HepG2 (cell line): ENCODE data around the gene NAB1. TPM values are rescaled to one million over a fixed set of nuclear protein-coding genes. Genes with fewer than 3 reads are reported as not detected.

Experiments
- DZIP1 ChIP-seq: sonication (generic); formaldehyde crosslinking; IDR thresholded peaks from 2 replicates; pipeline ENCODE4 v1.5.0; 2020; ENCODE audit warnings: mild to moderate bottlenecking, missing genetic modification reagents
- FOXA1 ChIP-seq, 2 experiments: fragments of 450-650 bp in 1 of 2; sonication (generic) in 1 of 2; formaldehyde crosslinking in 1 of 2; IDR thresholded peaks; 2 replicates each; pipeline versions ENCODE4 v1.4.0 to v1.6.1; 2016 to 2020; ENCODE audit warnings: missing genetic modification reagents in 1 of 2
- GATAD2A ChIP-seq: IDR thresholded peaks from 2 replicates; pipeline ENCODE4 v1.6.1; 2016
- HES4 ChIP-seq: sonication (generic); formaldehyde crosslinking; IDR thresholded peaks from 2 replicates; pipeline ENCODE4 v1.9.0; 2021; ENCODE audit warnings: mild to moderate bottlenecking, missing genetic modification reagents, borderline replicate concordance
- KLF11 ChIP-seq: IDR thresholded peaks from 2 replicates; pipeline ENCODE4 v1.6.1; 2016; ENCODE audit warnings: missing compliant biosample characterization
- POLR2G ChIP-seq: fragments of 200-400 bp; formaldehyde crosslinking; IDR thresholded peaks from 2 replicates; pipeline ENCODE4 v1.6.1; 2018; ENCODE audit warnings: mild to moderate bottlenecking, low read depth, low read length, moderate library complexity
- PPARG ChIP-seq: conservative IDR thresholded peaks from 2 replicates; pipeline ENCODE4 v1.6.1; 2016; ENCODE audit warnings: missing biosample characterization, missing genetic modification reagents
- RFX5 ChIP-seq: IDR thresholded peaks from 2 replicates; pipeline ENCODE4 v1.6.1; 2011; ENCODE audit warnings: low read depth, low read length, improper control_type of control experiment
- SIX4 ChIP-seq: sonication (generic); formaldehyde crosslinking; IDR thresholded peaks from 2 replicates; pipeline ENCODE4 v1.4.0; 2020; ENCODE audit warnings: missing genetic modification reagents
- SMARCC2 ChIP-seq: fragments of 450-650 bp; IDR thresholded peaks from 2 replicates; pipeline ENCODE4 v1.6.1; 2017; ENCODE audit warnings: antibody characterized with exemption, mild to moderate bottlenecking
- XBP1 ChIP-seq: sonication (generic); formaldehyde crosslinking; IDR thresholded peaks from 2 replicates; pipeline ENCODE4 v1.5.0; 2020; ENCODE audit warnings: missing genetic modification reagents
- XRCC5 ChIP-seq: fragments of 200-400 bp; formaldehyde crosslinking; optimal IDR thresholded peaks from 2 replicates; pipeline ENCODE3; 2017; ENCODE audit warnings: mild to moderate bottlenecking, low read length
- ZFP1 ChIP-seq: IDR thresholded peaks from 2 replicates; pipeline ENCODE4 v1.6.1; 2016
- ZFP36 ChIP-seq: fragments of 150-350 bp; IDR thresholded peaks from 2 replicates; pipeline ENCODE4 v1.6.1; 2018; ENCODE audit warnings: borderline replicate concordance, low read length, low read depth; ENCODE audit not compliant: partially characterized antibody
- ZNF10 ChIP-seq: sonication (generic); formaldehyde crosslinking; IDR thresholded peaks from 2 replicates; pipeline ENCODE4 v1.4.0; 2020; ENCODE audit warnings: mild to moderate bottlenecking, low read depth, missing genetic modification reagents, borderline replicate concordance
- ZNF225 ChIP-seq: sonication (generic); formaldehyde crosslinking; IDR thresholded peaks from 2 replicates; pipeline ENCODE4 v1.4.0; 2020; ENCODE audit warnings: mild to moderate bottlenecking, missing genetic modification reagents
- ZNF263 ChIP-seq: sonication (generic); formaldehyde crosslinking; IDR thresholded peaks from 2 replicates; pipeline ENCODE4 v1.4.0; 2020; ENCODE audit warnings: missing genetic modification reagents
- ZNF296 ChIP-seq: sonication (generic); formaldehyde crosslinking; conservative IDR thresholded peaks from 2 replicates; pipeline ENCODE4 v1.5.0; 2020; ENCODE audit warnings: mild to moderate bottlenecking, missing genetic modification reagents
- polyA plus RNA-seq, 8 experiments: library from polyadenylated mRNA; depleted of rRNA in 3 of 8; stranded (reverse) in 7 of 8; unstranded in 1 of 8; fragments of >200 nt; fragmentation: Illumina TruSeq in 4 of 8; extraction: Trizol in 4 of 8; gene quantifications; 2 replicates each; pipeline versions ENCODE4 v1.2.1 to v1.2.3, GENCODE V29; 2011 to 2016; ENCODE audit warnings: low read depth in 4 of 8, missing spikeins in 1 of 8, mixed read lengths in 1 of 8; ENCODE audit not compliant: insufficient read depth in 1 of 8
- total RNA-seq, 5 experiments: library from RNA; depleted of rRNA; stranded (reverse); fragments of >200 nt; fragmentation: Illumina TruSeq; extraction: Trizol; gene quantifications; 2 replicates each; pipeline ENCODE4 v1.2.3, GENCODE V29; 2016; ENCODE audit warnings: low read depth in 1 of 5
- TF ChIP-seq, protein P1 (sequence below): sonication (generic); formaldehyde crosslinking; IDR thresholded peaks from 2 replicates; pipeline ENCODE4 v1.4.0; 2020; ENCODE audit warnings: missing genetic modification reagents; ENCODE audit errors: not compliant biosample characterization

The NAB1 gene
- total and polyA plus RNA-seq, 2 of the 13 experiments (the other 11 are each of a cell fraction or from before 2014, with no cell fraction given): 24.5 to 46.0 TPM

- TF ChIP-seq, protein P1, sequence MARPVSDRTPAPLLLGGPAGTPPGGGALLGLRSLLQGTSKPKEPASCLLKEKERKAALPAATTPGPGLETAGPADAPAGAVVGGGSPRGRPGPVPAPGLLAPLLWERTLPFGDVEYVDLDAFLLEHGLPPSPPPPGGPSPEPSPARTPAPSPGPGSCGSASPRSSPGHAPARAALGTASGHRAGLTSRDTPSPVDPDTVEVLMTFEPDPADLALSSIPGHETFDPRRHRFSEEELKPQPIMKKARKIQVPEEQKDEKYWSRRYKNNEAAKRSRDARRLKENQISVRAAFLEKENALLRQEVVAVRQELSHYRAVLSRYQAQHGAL (CRISPR knock-in tag): no peak
- TF ChIP-seq HES4 (CRISPR knock-in tag): no peak
- 0 out of 2 replicates have a peak, but pooled peaks have one; percentile 20 for TF ChIP-seq GATAD2A
- peak; percentile 82 for TF ChIP-seq ZNF263 (CRISPR knock-in tag)
- no peak for TF ChIP-seq ZNF296 (CRISPR knock-in tag)
- TF ChIP-seq POLR2G: no peak
- TF ChIP-seq XRCC5: peak; percentile 41
- no peak for TF ChIP-seq ZNF10
- no peak for TF ChIP-seq ZNF225 (CRISPR knock-in tag)
- no peak for TF ChIP-seq SMARCC2
- TF ChIP-seq ZFP1 (CRISPR knock-in tag): no peak
- no peak for TF ChIP-seq FOXA1 (IDR thresholded peaks at IDR 0.05)
- TF ChIP-seq FOXA1 (CRISPR knock-in tag; IDR thresholded peaks at IDR 0.05): peak; percentile 66
- TF ChIP-seq ZFP36: no peak
- no peak for TF ChIP-seq KLF11 (CRISPR knock-in tag)
- TF ChIP-seq SIX4 (CRISPR knock-in tag): no peak
- no peak for TF ChIP-seq DZIP1 (CRISPR knock-in tag)
- no peak for TF ChIP-seq XBP1
- TF ChIP-seq RFX5: no peak
- TF ChIP-seq PPARG (CRISPR knock-in tag): no peak
- TF ChIP-seq, all 625 proteins: peak for 8
Observed at GRCh38 chr2:190637903-190638618, 10.8 kb upstream of the NAB1 start (continued).
